Head of caudate nucleus (tissue), 42 donors: ENCODE data around the gene YIPF3.

Source experiments
- DNase-seq, 42 donors: peaks; one replicate each; pipeline versions ENCODE4 v3.0.0 to v3.0.0-alpha.2; 2020 to 2021; ENCODE audit warnings: mixed read lengths in 7 of 42
- intact Hi-C: fragments of 100-400 bp; cut with DNase I; formaldehyde crosslinking; loops from one replicate; pipeline ENCODE4 v1.15.0; 2022

The YIPF3 gene

GRCh38 chr6:43496370-43497128 lies 20.2 kb downstream of the YIPF3 start:
- intact Hi-C loops: loop anchor here (2.0 kb wide), 1 partner anchor 42 kb away; the partner anchor contains the start of gene DLK2
- DNase-seq: peak in 31 of 42 donors; percentile 41 to 83 (median 61)

DNA sequence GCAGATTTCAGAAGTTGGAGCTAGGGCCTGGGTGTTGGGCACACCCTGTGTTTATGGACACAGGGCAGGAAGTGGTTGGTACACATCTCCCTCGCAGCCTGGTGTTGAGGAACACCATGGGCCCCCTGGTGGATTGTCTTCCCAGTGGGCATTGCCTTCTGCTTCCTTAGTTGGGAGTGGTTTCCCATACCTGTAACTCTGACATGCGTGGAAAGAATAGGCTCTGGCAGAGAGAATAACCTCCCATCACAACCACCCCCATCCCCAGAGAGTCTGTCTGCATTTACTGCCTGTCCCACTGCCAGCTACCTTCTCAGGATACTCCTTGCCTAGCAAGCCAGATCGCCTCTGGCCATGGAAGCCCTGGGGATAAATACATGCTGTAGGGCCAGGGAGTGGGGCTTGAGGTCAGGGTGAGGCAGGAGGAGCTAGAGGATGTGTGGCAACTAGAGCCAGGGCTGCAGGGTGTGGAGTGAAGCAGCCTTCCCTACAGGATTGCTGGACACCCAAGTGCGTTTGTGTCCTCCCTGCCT lies 21.3 kb downstream of the YIPF3 start:
- intact Hi-C loops: no loop called here
- no peak for DNase-seq

DNA sequence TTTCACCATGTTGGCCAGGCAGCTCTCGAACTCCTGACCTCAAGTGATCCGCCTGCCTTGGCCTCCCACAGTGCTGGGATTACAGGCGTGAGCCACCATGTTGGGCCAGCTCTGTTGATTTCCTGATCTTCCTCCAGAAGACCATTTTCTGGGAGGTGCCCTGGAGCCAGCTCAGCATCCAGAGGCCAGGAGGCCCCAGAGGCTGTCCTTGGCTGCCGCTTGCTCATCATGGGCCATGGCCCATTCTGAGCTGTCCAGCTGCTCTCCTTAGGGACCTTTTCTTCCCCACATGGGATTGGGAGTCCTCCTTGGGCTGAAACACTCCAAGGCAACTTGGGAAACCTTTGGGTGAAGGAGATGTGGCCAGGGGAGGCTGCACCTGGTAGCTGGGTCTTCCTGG lies 22.0 kb downstream of the YIPF3 start:
- no peak for DNase-seq
- intact Hi-C loops: no loop called here

DNA sequence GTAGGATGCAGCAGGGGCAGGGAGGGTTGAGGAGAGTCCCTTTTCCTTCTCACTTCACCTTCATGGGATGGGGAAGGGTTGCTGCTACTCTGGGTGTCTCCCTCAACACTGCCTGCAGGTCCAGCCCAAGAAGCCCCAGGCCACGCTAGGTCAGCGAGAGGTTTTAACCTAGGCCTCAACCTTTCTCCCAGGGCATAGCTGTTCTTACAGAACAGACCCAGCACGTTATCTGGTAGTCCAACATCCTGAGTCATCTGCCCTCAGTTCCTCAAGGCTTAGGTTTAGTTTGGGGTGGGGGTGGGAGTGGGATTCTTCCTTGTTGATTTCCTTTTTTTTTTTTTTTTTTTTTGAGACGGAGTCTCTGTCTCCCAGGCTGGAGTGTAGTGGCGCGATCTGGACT lies 22.4 kb downstream of the YIPF3 start:
- DNase-seq: no peak
- intact Hi-C loops: no loop called here

DNA sequence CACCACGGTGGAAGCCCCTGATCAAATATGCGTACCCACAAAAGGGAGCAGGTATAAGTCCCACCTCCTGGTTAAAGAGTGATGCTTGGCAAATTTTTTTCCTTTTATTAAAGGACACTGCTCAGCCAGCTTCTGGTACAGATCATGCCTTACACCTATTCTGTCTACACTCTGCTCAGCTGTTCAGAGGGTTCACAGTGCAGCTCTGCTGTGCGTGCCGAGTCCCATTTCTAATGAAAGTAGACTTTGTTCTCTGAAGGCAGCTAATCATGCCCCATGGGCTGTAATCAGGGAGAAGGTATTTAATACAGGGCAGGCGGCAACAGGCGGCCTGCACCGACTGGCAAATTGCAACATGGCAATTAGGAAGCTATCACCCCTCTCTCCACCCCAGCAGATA lies 22.9 kb downstream of the YIPF3 start:
- DNase-seq: peak in 1 of 42 donors; percentile 48
- intact Hi-C loops: no loop called here

GRCh38 chr6:43493230-43493629 lies 23.5 kb downstream of the YIPF3 start:
- intact Hi-C loops: no loop called here
- no peak for DNase-seq

DNA sequence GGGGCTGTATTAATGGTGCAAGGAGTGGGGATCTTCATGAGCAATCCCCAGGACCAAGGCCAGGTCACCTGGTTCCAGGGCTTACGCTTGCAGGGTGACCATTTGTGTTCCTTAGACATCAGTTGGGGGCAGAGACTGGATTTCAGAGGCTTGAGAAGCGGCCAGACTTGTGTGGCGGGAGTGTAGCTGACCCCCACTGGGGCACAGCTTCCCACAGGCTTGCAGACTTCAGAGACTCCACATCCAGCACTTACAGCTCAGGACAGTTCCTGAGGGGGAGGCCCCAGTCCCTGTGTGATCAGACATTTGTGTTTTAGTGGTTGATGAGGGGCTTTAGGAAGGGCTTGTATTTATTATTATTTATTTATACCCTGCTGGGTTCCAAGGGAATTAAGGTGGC lies 24.1 kb downstream of the YIPF3 start:
- DNase-seq: peak in 2 of 42 donors; percentile 40 to 47
- intact Hi-C loops: no loop called here

GRCh38 chr6:43491750-43492661 lies 24.7 kb downstream of the YIPF3 start:
- intact Hi-C loops: no loop called here
- peak; percentile 87 to 97 (median 94) for DNase-seq

DNA sequence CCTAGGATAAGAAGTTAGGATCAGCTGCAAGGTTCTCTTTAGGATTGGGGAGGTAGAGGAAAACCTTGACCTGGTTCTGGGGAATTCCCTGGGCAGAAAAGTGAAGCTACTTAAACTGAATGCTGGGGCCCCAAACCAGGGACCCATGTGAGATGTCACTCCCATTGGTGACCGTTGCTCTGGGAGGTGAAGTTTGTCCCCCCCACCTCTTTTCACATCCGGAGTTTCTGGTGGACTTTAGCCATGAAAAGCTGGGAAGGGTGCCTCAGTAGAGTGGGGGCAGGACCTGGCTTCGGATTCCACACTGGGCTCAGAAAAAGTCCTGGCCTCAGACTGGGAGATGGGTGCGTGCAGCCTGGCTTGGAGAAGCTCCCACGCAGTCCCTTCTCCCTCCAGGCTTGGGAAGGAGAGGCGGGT lies 26.2 kb downstream of the YIPF3 start:
- DNase-seq: peak in 5 of 42 donors; percentile 36 to 60 (median 37)
- intact Hi-C loops: no loop called here

GRCh38 chr6:43489277-43490072 lies 27.3 kb downstream of the YIPF3 start:
- peak; percentile 82 to 98 (median 95) for DNase-seq
- intact Hi-C loops: no loop called here

- intact Hi-C loops: no loop called here
- DNase-seq: no peak
Observed at GRCh38 chr6:43488667-43489276, 28.0 kb downstream of the YIPF3 start.

DNA sequence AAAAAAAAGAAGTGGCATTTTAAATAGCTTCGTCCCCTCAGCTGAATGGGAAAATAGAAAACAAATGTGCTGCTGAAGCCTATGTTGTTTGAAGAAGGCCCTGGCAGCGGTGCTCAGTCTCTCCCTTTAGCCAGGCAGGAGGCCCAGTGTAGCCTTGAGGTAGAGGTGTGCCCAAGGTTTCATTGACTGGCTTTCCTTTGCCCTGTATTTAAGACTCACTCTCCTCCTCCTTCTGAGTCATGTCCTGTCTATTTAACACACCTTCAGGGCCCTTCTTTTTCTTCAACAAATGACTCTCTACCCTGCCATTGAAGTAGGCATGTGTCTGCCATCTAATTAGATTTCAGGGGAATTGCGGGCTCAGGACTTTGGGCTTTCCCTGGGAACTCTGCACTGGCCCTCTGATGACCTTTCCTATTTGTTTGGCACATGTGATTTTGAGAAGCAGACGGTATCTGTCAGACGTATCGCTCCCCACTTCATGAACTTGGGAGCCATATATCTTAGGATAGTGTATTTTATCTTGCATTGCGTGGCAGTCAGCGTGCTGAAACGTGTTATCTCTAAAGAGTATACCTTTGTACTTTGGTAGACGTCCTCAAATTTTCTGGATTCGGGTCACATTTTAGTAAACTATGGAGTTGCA lies 35.0 kb downstream of the YIPF3 start:
- intact Hi-C loops: no loop called here
- no peak for DNase-seq

GRCh38 chr6:43481075-43481474 lies 35.7 kb downstream of the YIPF3 start:
- intact Hi-C loops: no loop called here
- no peak for DNase-seq

- intact Hi-C loops: no loop called here
- DNase-seq: no peak
Observed at GRCh38 chr6:43478008-43478372, 38.7 kb downstream of the YIPF3 start.

- DNase-seq: peak; percentile 88 to 99 (median 96)
- intact Hi-C loops: no loop called here
Observed at GRCh38 chr6:43477235-43478007, 39.3 kb downstream of the YIPF3 start, which contains the start of gene TJAP1. Gene TJAP1, plus strand, starts transcription at chr6:43477570. Its CDS starts 21,432 bp downstream, at chr6:43499002.

- no peak for DNase-seq
- intact Hi-C loops: no loop called here
Observed at GRCh38 chr6:43476746-43477145, 40.0 kb downstream of the YIPF3 start.

DNA sequence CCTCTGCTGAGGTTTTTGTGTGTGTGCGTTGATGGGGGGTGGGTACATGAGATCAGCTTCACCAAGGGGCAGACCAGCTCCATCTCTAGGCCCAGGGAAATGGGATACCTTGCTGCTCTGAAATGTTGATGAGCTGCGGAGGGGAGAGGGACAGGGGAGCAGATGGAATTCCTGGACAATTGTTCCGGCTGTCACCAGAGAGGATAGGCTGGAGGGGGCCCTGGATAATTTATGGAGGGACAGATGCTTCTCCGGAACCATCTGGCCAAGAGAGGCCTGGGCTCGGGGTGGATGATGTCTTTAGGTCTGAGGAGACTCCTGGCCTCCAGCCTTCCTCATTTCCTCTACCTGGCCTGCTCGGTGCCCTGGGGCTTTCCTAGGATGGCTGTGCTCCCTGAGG lies 41.2 kb downstream of the YIPF3 start:
- DNase-seq: no peak
- intact Hi-C loops: no loop called here
